Measurements from ENCODE around the gene ADH6.

DNA sequence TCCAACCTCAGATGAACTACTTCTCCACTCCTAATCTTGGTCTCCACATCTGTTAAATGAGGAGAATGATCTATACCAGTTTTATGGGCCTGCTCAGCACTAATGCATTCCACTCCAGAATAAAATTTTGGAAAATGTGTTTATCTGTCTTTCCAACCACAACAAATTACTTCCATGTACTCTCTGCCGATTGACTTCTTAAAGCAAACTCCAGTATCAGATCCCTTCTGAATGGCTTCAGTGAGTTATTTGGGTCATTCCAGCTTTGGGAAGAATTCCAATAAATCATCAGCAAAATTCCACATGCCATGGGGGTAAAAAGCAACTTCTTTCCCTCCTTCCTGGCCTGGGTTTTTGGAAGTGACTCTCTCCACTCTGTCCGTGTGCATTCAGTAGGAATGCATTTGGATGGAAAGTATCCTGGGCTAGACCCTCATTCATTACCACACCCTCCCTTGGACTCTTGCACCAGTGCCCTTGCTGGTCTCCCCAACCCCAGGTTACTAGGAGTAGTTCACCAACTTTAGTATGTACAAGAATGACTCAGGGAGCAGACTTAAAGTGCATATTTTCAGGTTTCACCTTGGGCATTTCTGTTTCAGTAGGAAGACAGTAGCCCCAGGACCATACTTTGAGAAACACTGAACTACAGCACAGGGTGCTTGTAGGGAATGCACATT is 15.4 kb upstream of the ADH6 start:
- TF ChIP-seq, protein P1, sequence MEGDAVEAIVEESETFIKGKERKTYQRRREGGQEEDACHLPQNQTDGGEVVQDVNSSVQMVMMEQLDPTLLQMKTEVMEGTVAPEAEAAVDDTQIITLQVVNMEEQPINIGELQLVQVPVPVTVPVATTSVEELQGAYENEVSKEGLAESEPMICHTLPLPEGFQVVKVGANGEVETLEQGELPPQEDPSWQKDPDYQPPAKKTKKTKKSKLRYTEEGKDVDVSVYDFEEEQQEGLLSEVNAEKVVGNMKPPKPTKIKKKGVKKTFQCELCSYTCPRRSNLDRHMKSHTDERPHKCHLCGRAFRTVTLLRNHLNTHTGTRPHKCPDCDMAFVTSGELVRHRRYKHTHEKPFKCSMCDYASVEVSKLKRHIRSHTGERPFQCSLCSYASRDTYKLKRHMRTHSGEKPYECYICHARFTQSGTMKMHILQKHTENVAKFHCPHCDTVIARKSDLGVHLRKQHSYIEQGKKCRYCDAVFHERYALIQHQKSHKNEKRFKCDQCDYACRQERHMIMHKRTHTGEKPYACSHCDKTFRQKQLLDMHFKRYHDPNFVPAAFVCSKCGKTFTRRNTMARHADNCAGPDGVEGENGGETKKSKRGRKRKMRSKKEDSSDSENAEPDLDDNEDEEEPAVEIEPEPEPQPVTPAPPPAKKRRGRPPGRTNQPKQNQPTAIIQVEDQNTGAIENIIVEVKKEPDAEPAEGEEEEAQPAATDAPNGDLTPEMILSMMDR (IDR thresholded peaks at IDR 0.05), result no peak
- TF ChIP-seq ZFX (IDR thresholded peaks at IDR 0.05; ENCODE audit: borderline replicate concordance), result no peak

Data from 22Rv1 (cell line).